GM21390 (cell line): ENCODE measurements around the gene CACNA2D4.

Source experiments
- ATAC-seq: cut with Tn5 transposase; IDR thresholded peaks from one replicate; pipeline ENCODE4 v1.9.1; 2021; ENCODE audit not compliant: unreplicated experiment

CACNA2D4 gene

GRCh38 chr12:1920436-1920835 is 2.0 kb upstream of the CACNA2D4 start:
- ATAC-seq, result no peak

GRCh38 chr12:1919763-1920162 is 1.3 kb upstream of the CACNA2D4 start:
- no peak for ATAC-seq

GRCh38 chr12:1919284-1919683 is 832 bp upstream of the CACNA2D4 start:
- ATAC-seq, result no peak

- ATAC-seq, result no peak
These were observed 408 bp upstream of the CACNA2D4 start for GRCh38 chr12:1918884-1919236.

GRCh38 chr12:1917172-1918070 is 1.0 kb downstream of the CACNA2D4 start:
- no peak for ATAC-seq

GRCh38 chr12:1916371-1917171 is 1.9 kb downstream of the CACNA2D4 start:
- ATAC-seq, result no peak

GRCh38 chr12:1915082-1915968 is 3.1 kb downstream of the CACNA2D4 start:
- no peak for ATAC-seq

- no peak for ATAC-seq
These were observed 4.1 kb downstream of the CACNA2D4 start for GRCh38 chr12:1914114-1914911.

- no peak for ATAC-seq
These were observed 4.9 kb downstream of the CACNA2D4 start for GRCh38 chr12:1913377-1914113.

- ATAC-seq, result no peak
These were observed 5.7 kb downstream of the CACNA2D4 start for GRCh38 chr12:1912580-1913376.

- no peak for ATAC-seq
These were observed 6.6 kb downstream of the CACNA2D4 start for GRCh38 chr12:1911598-1912575.

- ATAC-seq, result no peak
These were observed 8.0 kb downstream of the CACNA2D4 start for GRCh38 chr12:1910468-1910867.

- no peak for ATAC-seq
These were observed 9.7 kb downstream of the CACNA2D4 start for GRCh38 chr12:1908758-1909157.

GRCh38 chr12:1907652-1908611 is 10.5 kb downstream of the CACNA2D4 start:
- no peak for ATAC-seq

GRCh38 chr12:1906579-1906978 is 11.9 kb downstream of the CACNA2D4 start:
- no peak for ATAC-seq

GRCh38 chr12:1904875-1905274 is 13.6 kb downstream of the CACNA2D4 start:
- ATAC-seq, result no peak

- ATAC-seq, result no peak
These were observed 21.5 kb downstream of the CACNA2D4 start for GRCh38 chr12:1896964-1897363.
